Measurements from ENCODE around the gene MCM6.

MCM6 gene

GRCh38 chr2:135875491-135876065 lies 665 bp downstream of the MCM6 start:
- peak; percentile 39 for DNase-seq (ENCODE audit: extremely low spot score)
- TF ChIP-seq ARNT (IDR thresholded peaks at IDR 0.05) (no peak), TARDBP (IDR thresholded peaks at IDR 0.05) (no peak), L3MBTL2 (conservative IDR thresholded peaks at IDR 0.05) (no peak), SUZ12 (IDR thresholded peaks at IDR 0.05) (no peak), CTBP1 (IDR thresholded peaks at IDR 0.05; ENCODE audit: borderline replicate concordance) (no peak), ELF4 (IDR thresholded peaks at IDR 0.05) (no peak), FOXK2 (IDR thresholded peaks at IDR 0.05) (no peak), PKNOX1 (IDR thresholded peaks at IDR 0.05) (no peak), BHLHE40 (IDR thresholded peaks at IDR 0.05; ENCODE audit: borderline replicate concordance) (no peak), FOXA1 (IDR thresholded peaks at IDR 0.05) (no peak)
- ChIA-PET POLR2A (interaction anchor here (0.6 to 1.5 kb wide), 5 partner anchors 10 to 110 kb away, joined by 3 read pairs; partner anchors contain the start of gene DARS1), CTCF (interaction anchor here (0.6 kb wide), 2 partner anchors 8 to 10 kb away, joined by 3 read pairs; no protein-coding TSS in a partner anchor)

GRCh38 chr2:135874777-135875365 lies 1.4 kb downstream of the MCM6 start:
- ChIA-PET CTCF (interaction anchor here (0.6 kb wide), 1 partner anchor 10 kb away, joined by 3 read pairs; no protein-coding TSS in a partner anchor), POLR2A (interaction anchor here (0.6 to 1.5 kb wide), 3 partner anchors 11 to 29 kb away, joined by 3 read pairs; no protein-coding TSS in a partner anchor)
- TF ChIP-seq SUZ12 (IDR thresholded peaks at IDR 0.05) (no peak), L3MBTL2 (conservative IDR thresholded peaks at IDR 0.05) (no peak), ARNT (IDR thresholded peaks at IDR 0.05) (no peak), LEF1 (IDR thresholded peaks at IDR 0.05; ENCODE audit: borderline replicate concordance) (no peak), ZNF384 (IDR thresholded peaks at IDR 0.05) (no peak), NFRKB (IDR thresholded peaks at IDR 0.05) (no peak), CTBP1 (IDR thresholded peaks at IDR 0.05; ENCODE audit: borderline replicate concordance) (no peak), SP1 (IDR thresholded peaks at IDR 0.05) (no peak), FOXK2 (IDR thresholded peaks at IDR 0.05) (no peak), TARDBP (IDR thresholded peaks at IDR 0.05) (no peak), PKNOX1 (IDR thresholded peaks at IDR 0.05) (no peak), ELF4 (IDR thresholded peaks at IDR 0.05) (no peak), BHLHE40 (IDR thresholded peaks at IDR 0.05; ENCODE audit: borderline replicate concordance) (no peak), FOXA1 (IDR thresholded peaks at IDR 0.05) (no peak), FOXM1 (IDR thresholded peaks at IDR 0.05; ENCODE audit: borderline replicate concordance) (no peak), HDGF (IDR thresholded peaks at IDR 0.05; ENCODE audit: borderline replicate concordance) (no peak)
- no peak for DNase-seq (ENCODE audit: extremely low spot score)

- TF ChIP-seq FOXM1 (IDR thresholded peaks at IDR 0.05; ENCODE audit: borderline replicate concordance) (no peak), L3MBTL2 (conservative IDR thresholded peaks at IDR 0.05) (no peak), ZNF384 (IDR thresholded peaks at IDR 0.05) (no peak), BHLHE40 (IDR thresholded peaks at IDR 0.05; ENCODE audit: borderline replicate concordance) (no peak), SP1 (IDR thresholded peaks at IDR 0.05) (no peak), ARNT (IDR thresholded peaks at IDR 0.05) (no peak), TARDBP (IDR thresholded peaks at IDR 0.05) (no peak), FOXK2 (IDR thresholded peaks at IDR 0.05) (no peak), FOXA1 (IDR thresholded peaks at IDR 0.05) (no peak), LEF1 (IDR thresholded peaks at IDR 0.05; ENCODE audit: borderline replicate concordance) (no peak), PKNOX1 (IDR thresholded peaks at IDR 0.05) (no peak), SUZ12 (IDR thresholded peaks at IDR 0.05) (no peak), HDGF (IDR thresholded peaks at IDR 0.05; ENCODE audit: borderline replicate concordance) (no peak)
- POLR2A ChIA-PET: no interaction called here
- CTCF ChIA-PET: no interaction called here
- no peak for DNase-seq (ENCODE audit: extremely low spot score)
These were observed 5.7 kb downstream of the MCM6 start for GRCh38 chr2:135870571-135870970.

GRCh38 chr2:135863233-135863632 lies 13.0 kb downstream of the MCM6 start:
- DNase-seq (ENCODE audit: extremely low spot score): no peak
- CTCF ChIA-PET: interaction anchor here (0.6 kb wide), 1 partner anchor 64 kb away, joined by 5 read pairs; no protein-coding TSS in a partner anchor
- TF ChIP-seq SP1 (IDR thresholded peaks at IDR 0.05) (no peak), HDGF (IDR thresholded peaks at IDR 0.05; ENCODE audit: borderline replicate concordance) (no peak), FOXM1 (IDR thresholded peaks at IDR 0.05; ENCODE audit: borderline replicate concordance) (no peak), BHLHE40 (IDR thresholded peaks at IDR 0.05; ENCODE audit: borderline replicate concordance) (no peak)
- POLR2A ChIA-PET: no interaction called here

GRCh38 chr2:135862718-135863117 lies 13.5 kb downstream of the MCM6 start:
- CTCF ChIA-PET: no interaction called here
- TF ChIP-seq TARDBP (IDR thresholded peaks at IDR 0.05) (no peak), ARNT (IDR thresholded peaks at IDR 0.05) (no peak), L3MBTL2 (conservative IDR thresholded peaks at IDR 0.05) (no peak), NFRKB (IDR thresholded peaks at IDR 0.05) (no peak), LEF1 (IDR thresholded peaks at IDR 0.05; ENCODE audit: borderline replicate concordance) (no peak), PKNOX1 (IDR thresholded peaks at IDR 0.05) (no peak), FOXM1 (IDR thresholded peaks at IDR 0.05; ENCODE audit: borderline replicate concordance) (no peak), ZNF384 (IDR thresholded peaks at IDR 0.05) (no peak), CTBP1 (IDR thresholded peaks at IDR 0.05; ENCODE audit: borderline replicate concordance) (no peak), SP1 (IDR thresholded peaks at IDR 0.05) (no peak), BHLHE40 (IDR thresholded peaks at IDR 0.05; ENCODE audit: borderline replicate concordance) (no peak), HDGF (IDR thresholded peaks at IDR 0.05; ENCODE audit: borderline replicate concordance) (no peak), ELF4 (IDR thresholded peaks at IDR 0.05) (no peak), FOXK2 (IDR thresholded peaks at IDR 0.05) (no peak), SUZ12 (IDR thresholded peaks at IDR 0.05) (no peak), FOXA1 (IDR thresholded peaks at IDR 0.05) (no peak)
- POLR2A ChIA-PET: no interaction called here
- no peak for DNase-seq (ENCODE audit: extremely low spot score)

Data from HEK293T (cell line).